Brain pericyte (primary cell): ENCODE data around the gene C12orf56.
"Not testable (repeated sequence)": the region's sequence is repeated elsewhere in the genome, so short reads cannot be mapped to it uniquely, and the experiment has no call there.

Experiments
- DNase-seq: peaks from one replicate; pipeline ENCODE4 v3.0.0-alpha.2; 2012; ENCODE audit warnings: low read depth, low spot score

The C12orf56 gene

DNA sequence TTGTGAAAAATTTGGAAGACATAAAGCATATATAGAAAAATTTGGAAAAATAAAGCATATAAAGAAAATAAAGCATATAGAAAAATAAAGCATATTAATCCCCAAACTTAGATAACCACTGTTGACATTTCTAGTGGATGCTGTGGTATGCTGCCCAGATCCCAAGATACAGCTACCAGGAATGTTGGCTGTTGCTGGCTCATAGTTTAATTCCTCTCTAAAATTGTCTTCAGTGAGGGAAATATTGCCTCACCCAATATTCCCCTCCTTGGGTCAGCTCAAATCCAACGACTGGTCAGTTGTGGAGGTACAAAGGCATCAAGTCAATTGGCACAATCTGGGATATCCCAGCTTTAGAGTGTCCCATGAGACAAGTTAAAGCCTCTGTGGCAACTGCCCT lies 158.4 kb downstream of the C12orf56 start:
- no peak for DNase-seq

DNA sequence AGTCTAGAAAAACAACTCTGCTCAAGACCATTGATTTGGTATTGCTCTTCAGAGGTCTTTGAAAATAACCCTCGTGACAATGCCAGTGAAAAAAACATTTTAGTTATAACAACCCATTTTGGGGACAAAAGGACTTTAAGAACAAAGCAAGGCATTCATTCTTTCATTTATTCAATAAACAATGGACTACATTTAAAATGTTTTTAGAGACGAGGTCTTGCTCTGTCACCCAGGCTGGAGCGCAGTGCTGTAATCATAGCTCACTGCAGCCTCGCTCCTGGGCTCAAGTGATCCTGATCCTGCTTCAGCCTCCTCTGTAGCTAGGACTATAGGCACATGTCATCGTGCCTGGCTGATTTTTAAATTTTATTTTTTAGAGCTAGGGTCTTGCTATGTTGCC lies 160.8 kb downstream of the C12orf56 start:
- no peak for DNase-seq

DNA sequence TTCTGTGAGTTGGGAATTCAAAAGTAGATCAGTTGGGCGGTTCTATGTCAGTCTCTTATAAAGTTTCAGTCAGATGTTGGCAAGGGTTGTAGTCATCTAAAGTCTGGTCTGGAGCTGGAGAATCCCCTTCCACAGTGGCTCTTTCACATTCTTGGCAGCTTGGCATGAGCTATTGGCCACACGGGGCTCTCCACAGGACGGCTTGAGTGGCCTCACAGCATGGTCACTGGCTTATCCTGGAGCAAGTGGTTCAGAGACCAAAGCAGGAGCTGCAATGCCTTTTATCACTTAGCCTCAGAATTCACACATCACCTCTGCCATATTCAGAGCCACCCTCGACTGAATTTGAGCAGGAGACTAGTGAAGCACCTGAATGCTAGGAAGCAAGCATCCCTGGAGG lies 161.3 kb downstream of the C12orf56 start:
- no peak for DNase-seq

DNA sequence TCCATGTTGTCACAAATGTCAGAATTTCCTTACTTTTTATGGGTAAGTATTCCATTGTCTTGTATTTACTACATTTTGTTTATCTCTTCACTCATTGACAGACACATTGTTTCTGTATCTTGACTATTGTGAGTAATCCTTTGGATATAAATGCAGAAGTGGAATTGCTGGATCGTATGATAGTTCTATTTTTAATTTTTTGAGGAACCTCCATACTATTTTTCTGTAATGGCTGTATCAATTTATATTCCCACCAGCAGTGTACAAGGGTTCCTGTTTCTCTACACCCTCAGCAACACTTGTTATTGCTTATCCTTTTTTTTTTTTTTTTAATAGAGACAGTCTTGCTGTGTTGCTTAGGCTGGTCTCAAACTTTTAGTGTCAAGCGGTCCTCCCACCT lies 164.9 kb downstream of the C12orf56 start:
- DNase-seq: no peak

DNA sequence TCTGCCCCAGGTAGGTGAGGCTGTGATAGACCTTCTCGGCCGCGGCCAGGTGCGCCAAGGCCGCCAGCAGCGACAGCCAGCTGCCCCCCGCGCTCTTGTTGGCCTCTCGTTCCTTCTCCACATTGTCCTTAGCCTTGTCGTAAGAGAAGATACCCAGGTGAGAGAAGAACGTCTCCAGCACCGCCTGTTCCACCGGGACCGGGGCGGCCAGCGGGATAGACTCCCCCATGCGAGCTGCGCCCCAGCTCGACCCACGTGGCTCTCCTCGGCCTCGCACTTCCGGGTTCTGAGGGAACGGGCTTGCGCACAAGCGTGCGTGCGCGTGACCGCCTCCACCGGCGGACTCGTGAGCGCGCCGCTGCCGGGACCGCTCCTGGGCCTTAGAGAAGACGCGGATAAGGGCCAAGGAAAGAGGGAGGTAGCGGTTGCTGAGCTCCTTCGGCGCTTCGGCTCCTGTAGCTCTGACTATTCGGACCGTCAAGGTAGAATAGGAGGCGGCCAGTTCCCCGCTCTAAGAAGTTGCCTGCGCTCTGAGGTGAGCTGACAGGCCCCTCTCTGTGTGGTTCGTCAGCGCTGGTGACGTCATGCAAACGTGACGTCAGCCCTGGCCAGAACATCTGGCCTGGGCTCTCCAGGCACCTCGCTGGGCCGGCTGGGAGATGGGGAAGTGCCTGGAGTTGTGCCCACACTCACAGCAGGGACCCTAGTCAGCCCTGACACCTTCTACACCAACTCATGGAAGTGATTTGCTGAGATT lies 168.4 kb downstream of the C12orf56 start, which contains the start of gene KICS2:
KICS2 (minus strand) TSS at position 288 of the 757 bp plus-strand sequence; CDS start at position 229, 59 bp downstream.
- DNase-seq: peak; percentile 86

DNA sequence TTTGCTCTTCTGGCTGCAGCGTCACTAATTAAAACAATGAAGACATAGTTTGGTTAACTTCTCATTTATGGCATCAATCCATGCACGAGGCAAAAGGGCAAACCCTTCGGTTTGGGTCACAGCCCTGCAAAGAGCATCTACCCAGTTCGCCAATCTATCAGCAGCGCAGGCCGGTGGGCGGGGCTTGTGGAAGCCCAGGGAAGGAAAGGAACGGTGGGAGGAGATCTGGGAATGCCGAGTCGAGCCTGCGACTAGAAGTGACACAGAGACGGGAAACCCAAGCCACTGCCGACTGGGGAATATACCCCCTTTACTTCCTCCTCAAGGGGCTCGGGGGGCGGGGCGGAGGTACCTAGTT lies 168.9 kb downstream of the C12orf56 start:
- no peak for DNase-seq

DNA sequence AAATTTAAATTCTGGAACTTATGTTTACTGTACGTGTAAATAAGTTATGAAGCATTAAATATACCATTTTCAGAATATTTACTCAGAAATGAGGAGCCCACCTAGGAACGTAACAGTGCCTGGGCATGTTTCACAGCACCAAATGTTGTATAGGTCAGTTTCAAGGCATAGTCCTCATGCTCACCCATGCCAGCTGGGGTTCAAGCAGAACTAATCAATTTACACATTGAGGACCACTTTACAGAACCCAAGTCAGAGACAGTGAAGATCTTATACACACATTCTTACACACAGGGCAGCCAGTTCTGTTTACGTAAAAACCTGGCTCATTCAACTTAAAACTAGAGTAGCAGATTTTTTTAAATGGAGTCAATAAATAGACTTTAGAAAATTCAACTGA lies 170.5 kb downstream of the C12orf56 start:
- DNase-seq: no peak

DNA sequence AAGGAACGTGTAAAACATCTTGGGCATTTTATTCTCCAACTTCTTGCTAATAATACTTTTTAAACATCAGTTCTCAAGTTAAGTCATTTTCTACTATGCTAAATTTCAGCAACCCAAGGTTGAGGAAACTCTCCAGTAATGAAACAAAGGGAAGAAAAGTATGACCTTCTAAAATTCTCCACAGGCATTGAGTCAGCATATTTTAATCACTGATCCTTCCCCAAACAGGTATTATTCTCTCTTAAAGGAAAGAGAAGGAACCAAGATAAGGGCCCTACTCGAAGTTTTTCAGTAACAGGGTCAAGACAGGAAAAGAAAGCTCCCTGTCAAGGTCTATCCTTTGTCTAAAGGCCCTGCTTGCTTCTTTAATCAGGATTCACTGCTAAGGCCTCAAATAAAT lies 171.4 kb downstream of the C12orf56 start:
- no peak for DNase-seq

DNA sequence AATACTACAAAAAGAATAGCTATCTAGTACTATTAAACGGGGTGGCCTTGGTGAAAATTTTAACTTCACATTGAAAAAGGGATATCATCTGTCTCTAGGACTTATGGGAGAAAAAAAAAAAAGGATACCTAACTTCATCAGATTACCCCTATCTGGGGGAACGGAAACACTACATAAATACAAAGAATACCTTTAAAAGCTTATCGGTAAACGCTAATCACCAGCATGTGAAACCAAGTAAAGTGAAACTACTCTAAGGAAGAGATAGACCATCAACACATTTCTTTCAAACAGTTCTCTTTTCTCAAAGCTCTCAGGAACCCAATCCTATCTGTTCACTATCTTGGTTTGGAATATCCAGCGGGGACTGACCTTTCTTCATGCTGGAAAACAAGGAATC lies 172.0 kb downstream of the C12orf56 start:
- no peak for DNase-seq

DNA sequence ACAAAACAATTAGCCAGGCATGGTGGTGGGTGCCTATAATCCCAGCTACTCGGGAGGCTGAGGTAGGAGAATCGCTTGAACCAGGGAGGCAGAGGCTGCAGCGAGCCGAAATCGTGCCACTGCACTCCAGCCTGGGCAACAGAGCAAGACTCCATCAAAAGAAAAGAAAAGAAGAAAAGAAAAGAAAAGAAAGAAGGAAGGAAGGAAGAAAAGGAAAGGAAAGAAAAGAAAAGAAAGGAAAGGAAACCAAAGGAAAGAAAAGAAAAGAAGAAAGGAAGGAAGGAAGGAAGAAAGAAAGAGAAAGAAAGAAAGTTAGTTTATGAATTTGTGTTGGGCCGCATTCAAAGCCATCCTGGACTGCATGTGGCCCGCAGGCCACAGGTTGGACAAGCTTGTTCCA lies 172.9 kb downstream of the C12orf56 start:
- DNase-seq: not testable (repeated sequence)

DNA sequence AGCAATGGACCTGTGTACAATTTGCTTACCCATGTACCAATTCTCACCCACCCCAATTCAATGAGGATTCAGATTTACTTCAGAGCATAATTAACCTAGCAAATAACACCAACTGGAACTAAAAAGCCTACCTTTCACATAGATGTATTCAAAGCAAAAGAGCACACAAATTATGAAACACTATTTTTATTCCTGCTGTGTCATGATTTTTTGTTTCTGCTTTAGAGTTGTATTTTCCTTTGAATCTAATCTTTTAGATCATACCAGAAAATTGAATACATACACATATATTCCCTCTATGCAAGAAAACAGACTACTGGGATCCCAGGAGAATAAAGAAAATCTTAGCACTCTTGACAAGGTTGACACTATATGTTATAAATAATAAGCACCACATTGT lies 174.3 kb downstream of the C12orf56 start:
- no peak for DNase-seq
